ENCODE measurements around the gene SWSAP1.

GRCh38 chr19:11422163-11423065, 47.9 kb downstream of the SWSAP1 start:
- TF ChIP-seq CTCF (IDR thresholded peaks at IDR 0.05) (no peak), POLR2A (IDR thresholded peaks at IDR 0.05) (no peak)
